Type B pancreatic cell (in vitro differentiated cells): ENCODE measurements around the gene HOXC5. TPM values are rescaled to one million over a fixed set of nuclear protein-coding genes. Genes with fewer than 3 reads are reported as not detected.

Experiments used
- DNase-seq: peaks from one replicate; pipeline ENCODE4 v3.0.0; 2021; ENCODE audit warnings: mixed read lengths; ENCODE audit not compliant: unreplicated experiment; ENCODE audit errors: extremely low spot score
- H3K27ac Mint-ChIP-seq: 2 replicates; pipeline ENCODE4 v1.8.0; 2021; ENCODE audit warnings: mild to moderate bottlenecking, mixed read lengths
- H3K27me3 Mint-ChIP-seq: 2 replicates; pipeline ENCODE4 v1.8.0; 2021; ENCODE audit warnings: mixed read lengths
- H3K36me3 Mint-ChIP-seq: 2 replicates; pipeline ENCODE4 v1.8.0; 2021; ENCODE audit warnings: mixed read lengths
- H3K4me1 Mint-ChIP-seq: one replicate; pipeline ENCODE4 v1.8.0; 2021; ENCODE audit warnings: mixed read lengths; ENCODE audit not compliant: unreplicated experiment
- H3K4me3 Mint-ChIP-seq: 2 replicates; pipeline ENCODE4 v1.8.0; 2021; ENCODE audit warnings: mild to moderate bottlenecking, mixed read lengths
- H3K9me3 Mint-ChIP-seq: 2 replicates; pipeline ENCODE4 v1.8.0; 2021; ENCODE audit warnings: mixed read lengths
- total RNA-seq: library from RNA; stranded (reverse); gene quantifications from 2 replicates; pipeline ENCODE4 v1.2.1, GENCODE V29; 2021; ENCODE audit warnings: low replicate concordance
- TF ChIP-seq, protein P1 (sequence below): fragments of 200-600 bp; sonication (generic); conservative IDR thresholded peaks from 2 replicates; pipeline ENCODE4 v1.5.0; 2021; ENCODE audit warnings: antibody characterized with exemption, mild to moderate bottlenecking

HOXC5 gene
- total RNA-seq, 1 donor from 2014 or later: 56.9 TPM

DNA sequence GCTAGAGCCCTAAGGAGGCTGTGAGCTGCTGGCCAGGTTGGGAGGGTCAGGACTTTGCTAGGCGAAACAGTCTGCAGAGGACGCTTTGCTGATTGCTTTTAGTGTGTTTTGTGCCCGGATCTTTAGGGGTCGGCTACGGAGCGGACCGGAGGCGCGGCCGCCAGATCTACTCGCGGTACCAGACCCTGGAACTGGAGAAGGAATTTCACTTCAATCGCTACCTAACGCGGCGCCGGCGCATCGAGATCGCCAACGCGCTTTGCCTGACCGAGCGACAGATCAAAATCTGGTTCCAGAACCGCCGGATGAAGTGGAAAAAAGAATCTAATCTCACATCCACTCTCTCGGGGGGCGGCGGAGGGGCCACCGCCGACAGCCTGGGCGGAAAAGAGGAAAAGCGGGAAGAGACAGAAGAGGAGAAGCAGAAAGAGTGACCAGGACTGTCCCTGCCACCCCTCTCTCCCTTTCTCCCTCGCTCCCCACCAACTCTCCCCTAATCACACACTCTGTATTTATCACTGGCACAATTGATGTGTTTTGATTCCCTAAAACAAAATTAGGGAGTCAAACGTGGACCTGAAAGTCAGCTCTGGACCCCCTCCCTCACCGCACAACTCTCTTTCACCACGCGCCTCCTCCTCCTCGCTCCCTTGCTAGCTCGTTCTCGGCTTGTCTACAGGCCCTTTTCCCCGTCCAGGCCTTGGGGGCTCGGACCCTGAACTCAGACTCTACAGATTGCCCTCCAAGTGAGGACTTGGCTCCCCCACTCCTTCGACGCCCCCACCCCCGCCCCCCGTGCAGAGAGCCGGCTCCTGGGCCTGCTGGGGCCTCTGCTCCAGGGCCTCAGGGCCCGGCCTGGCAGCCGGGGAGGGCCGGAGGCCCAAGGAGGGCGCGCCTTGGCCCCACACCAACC, 3.1 kb upstream of the HOXC5 start:
- DNase-seq: no peak
- Mint-ChIP-seq H3K4me3 (peak overlapping the region; percentile 95), H3K27me3 (peaks cover 80% of the 10 kb centered on the region), H3K9me3 (no peaks in the 10 kb centered on the region), H3K27ac (peak overlapping the region; percentile 86), H3K4me1 (peaks cover 36% of the 10 kb centered on the region), H3K36me3 (peaks cover 3% of the 10 kb centered on the region)
- TF ChIP-seq, protein P1, sequence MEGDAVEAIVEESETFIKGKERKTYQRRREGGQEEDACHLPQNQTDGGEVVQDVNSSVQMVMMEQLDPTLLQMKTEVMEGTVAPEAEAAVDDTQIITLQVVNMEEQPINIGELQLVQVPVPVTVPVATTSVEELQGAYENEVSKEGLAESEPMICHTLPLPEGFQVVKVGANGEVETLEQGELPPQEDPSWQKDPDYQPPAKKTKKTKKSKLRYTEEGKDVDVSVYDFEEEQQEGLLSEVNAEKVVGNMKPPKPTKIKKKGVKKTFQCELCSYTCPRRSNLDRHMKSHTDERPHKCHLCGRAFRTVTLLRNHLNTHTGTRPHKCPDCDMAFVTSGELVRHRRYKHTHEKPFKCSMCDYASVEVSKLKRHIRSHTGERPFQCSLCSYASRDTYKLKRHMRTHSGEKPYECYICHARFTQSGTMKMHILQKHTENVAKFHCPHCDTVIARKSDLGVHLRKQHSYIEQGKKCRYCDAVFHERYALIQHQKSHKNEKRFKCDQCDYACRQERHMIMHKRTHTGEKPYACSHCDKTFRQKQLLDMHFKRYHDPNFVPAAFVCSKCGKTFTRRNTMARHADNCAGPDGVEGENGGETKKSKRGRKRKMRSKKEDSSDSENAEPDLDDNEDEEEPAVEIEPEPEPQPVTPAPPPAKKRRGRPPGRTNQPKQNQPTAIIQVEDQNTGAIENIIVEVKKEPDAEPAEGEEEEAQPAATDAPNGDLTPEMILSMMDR: no peak

- peak overlapping the region; percentile 83 for H3K4me3 Mint-ChIP-seq
- no peaks in the 10 kb centered on the region for H3K9me3 Mint-ChIP-seq
- H3K27me3 Mint-ChIP-seq: peaks cover 80% of the 10 kb centered on the region
- H3K36me3 Mint-ChIP-seq: peaks cover 7% of the 10 kb centered on the region
- TF ChIP-seq, protein P1: no peak
- peaks cover 39% of the 10 kb centered on the region for H3K4me1 Mint-ChIP-seq
- DNase-seq: no peak
- peak overlapping the region; percentile 86 for H3K27ac Mint-ChIP-seq
These were observed 2.4 kb upstream of the HOXC5 start for GRCh38 chr12:54030442-54030801.

- H3K9me3 Mint-ChIP-seq: no peaks in the 10 kb centered on the region
- no peak for DNase-seq
- TF ChIP-seq, protein P1: no peak
- H3K27me3 Mint-ChIP-seq: peaks cover 80% of the 10 kb centered on the region
- peaks cover 11% of the 10 kb centered on the region for H3K36me3 Mint-ChIP-seq
- peak overlapping the region; percentile 93 for H3K4me3 Mint-ChIP-seq
- peaks cover 39% of the 10 kb centered on the region for H3K4me1 Mint-ChIP-seq
- peak overlapping the region; percentile 81 for H3K27ac Mint-ChIP-seq
These were observed 1.9 kb upstream of the HOXC5 start for GRCh38 chr12:54030889-54031471.

DNA sequence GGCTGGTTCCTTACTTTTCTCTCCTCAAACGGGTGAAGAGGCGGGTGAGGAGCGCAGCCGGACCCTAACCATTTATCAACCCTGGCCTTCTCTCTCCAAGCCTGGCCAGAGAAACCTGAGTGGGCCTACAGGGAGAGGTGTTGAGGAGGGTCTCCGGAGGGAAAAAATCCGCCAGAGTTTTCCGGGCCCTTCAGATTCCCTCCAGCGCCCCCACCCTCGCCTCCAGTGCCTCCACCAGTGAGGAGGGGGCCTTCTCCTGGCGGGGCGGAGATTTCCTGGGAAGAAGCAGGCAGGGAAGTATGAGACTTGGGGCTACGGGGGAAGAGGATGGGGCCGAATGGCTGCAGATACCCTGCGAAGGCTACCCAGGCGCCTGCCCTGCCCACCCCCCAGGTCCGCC, 1.4 kb upstream of the HOXC5 start:
- Mint-ChIP-seq H3K4me1 (peaks cover 41% of the 10 kb centered on the region), H3K27me3 (peaks cover 75% of the 10 kb centered on the region), H3K27ac (peak overlapping the region; percentile 81), H3K4me3 (peak overlapping the region; percentile 93), H3K9me3 (no peaks in the 10 kb centered on the region), H3K36me3 (peaks cover 11% of the 10 kb centered on the region)
- TF ChIP-seq, protein P1: no peak
- no peak for DNase-seq

GRCh38 chr12:54032086-54032619, 697 bp upstream of the HOXC5 start:
- H3K36me3 Mint-ChIP-seq: peaks cover 11% of the 10 kb centered on the region
- peaks cover 37% of the 10 kb centered on the region for H3K4me1 Mint-ChIP-seq
- peak overlapping the region; percentile 74 for H3K27ac Mint-ChIP-seq
- H3K27me3 Mint-ChIP-seq: peaks cover 69% of the 10 kb centered on the region
- TF ChIP-seq, protein P1: no peak
- peak overlapping the region; percentile 93 for H3K4me3 Mint-ChIP-seq
- DNase-seq: no peak
- no peaks in the 10 kb centered on the region for H3K9me3 Mint-ChIP-seq
